Activated CD4-positive, alpha-beta T cell treated with anti-CD3 and anti-CD28 coated beads, Interleukin-2, amount 50 U/mL, for 4 hours (primary cell): ENCODE measurements around the gene PCGF2.
A peak's percentile ranks its signal among the peaks of the same experiment; 100 is the strongest.
"Not testable (repeated sequence)": the region's sequence is repeated elsewhere in the genome, so short reads cannot be mapped to it uniquely, and the experiment has no call there.

Source experiments
- DNase-seq, 2 experiments: peaks; one replicate each; pipeline ENCODE4 v3.0.0-alpha.2; 2020

Gene PCGF2

GRCh38 chr17:38748149-38748891 lies at the start of gene PCGF2:
Gene PCGF2 (minus strand): TSS chr17:38748336. CDS start chr17:38740402, 7,934 bp downstream.
- DNase-seq = no peak

- no peak for DNase-seq
Measured at GRCh38 chr17:38797828-38798227, 49.7 kb upstream of the PCGF2 start.

GRCh38 chr17:38797158-38797490 lies 49.0 kb upstream of the PCGF2 start:
- no peak for DNase-seq

- DNase-seq = no peak
Measured at GRCh38 chr17:38796451-38797157, 48.5 kb upstream of the PCGF2 start.

GRCh38 chr17:38794221-38794620 lies 46.1 kb upstream of the PCGF2 start:
- DNase-seq = no peak

GRCh38 chr17:38791162-38791561 lies 43.0 kb upstream of the PCGF2 start:
- DNase-seq = no peak

GRCh38 chr17:38790148-38790707 lies 42.1 kb upstream of the PCGF2 start:
- not testable (repeated sequence) for DNase-seq

- no peak for DNase-seq
Measured at GRCh38 chr17:38789185-38789584, 41.0 kb upstream of the PCGF2 start.

- DNase-seq = not testable (repeated sequence)
Measured at GRCh38 chr17:38787999-38788398, 39.9 kb upstream of the PCGF2 start.

- DNase-seq = no peak
Measured at GRCh38 chr17:38786372-38786771, 38.2 kb upstream of the PCGF2 start.

GRCh38 chr17:38783227-38783626 lies 35.1 kb upstream of the PCGF2 start:
- DNase-seq = no peak

- no peak for DNase-seq
Measured at GRCh38 chr17:38779965-38780752, 32.0 kb upstream of the PCGF2 start.

GRCh38 chr17:38777641-38778250 lies 29.6 kb upstream of the PCGF2 start:
- DNase-seq = no peak

- DNase-seq = no peak
Measured at GRCh38 chr17:38773258-38773657, 25.1 kb upstream of the PCGF2 start.

GRCh38 chr17:38768417-38768816 lies 20.3 kb upstream of the PCGF2 start:
- no peak for DNase-seq

GRCh38 chr17:38766341-38766740 lies 18.2 kb upstream of the PCGF2 start:
- DNase-seq = no peak

- no peak for DNase-seq
Measured at GRCh38 chr17:38762231-38762630, 14.1 kb upstream of the PCGF2 start.

- DNase-seq = peak in 1 of 2 experiments; percentile 33
Measured at GRCh38 chr17:38761612-38762011, 13.5 kb upstream of the PCGF2 start.

GRCh38 chr17:38753071-38753506 lies 5.0 kb upstream of the PCGF2 start:
- no peak for DNase-seq

- DNase-seq = peak; percentile 95
Measured at GRCh38 chr17:38752308-38753070, 4.4 kb upstream of the PCGF2 start, which contains the start of gene PSMB3. Gene PSMB3 (plus strand): TSS chr17:38752741. CDS start chr17:38752827, 86 bp downstream.

- DNase-seq = peak; percentile 78 to 79
Measured at GRCh38 chr17:38751808-38752307, 3.7 kb upstream of the PCGF2 start.
